ENCODE measurements around the gene TPK1.

The TPK1 gene

GRCh38 chr7:144731661-144732351 is 104.0 kb downstream of the TPK1 start:
- TF ChIP-seq GATA3 (IDR thresholded peaks at IDR 0.05; ENCODE audit: low read depth, low read length) (no peak), GATA2 (IDR thresholded peaks at IDR 0.05; ENCODE audit: low read depth, low read length) (no peak)

GRCh38 chr7:144730224-144730623 is 105.6 kb downstream of the TPK1 start:
- TF ChIP-seq GATA3 (IDR thresholded peaks at IDR 0.05; ENCODE audit: low read depth, low read length) (no peak), GATA2 (IDR thresholded peaks at IDR 0.05; ENCODE audit: low read depth, low read length) (no peak)

DNA sequence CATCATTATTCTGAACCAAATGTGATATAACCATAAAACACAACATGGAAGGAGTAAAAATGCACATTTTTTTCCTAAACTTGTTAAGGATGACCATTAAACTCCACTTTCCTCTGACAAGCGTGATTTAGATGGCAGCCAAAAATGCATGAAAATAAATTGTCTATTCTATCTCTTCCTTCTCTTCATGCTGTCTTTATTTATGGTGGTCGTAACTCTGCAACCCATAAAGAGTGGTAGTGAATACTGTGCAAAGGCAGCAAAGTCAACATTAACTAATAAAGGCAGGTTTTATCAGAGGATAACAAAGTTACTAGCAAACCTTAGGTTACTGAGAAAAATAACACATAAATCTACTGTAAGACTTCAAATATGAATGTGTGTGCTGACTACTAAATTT is 106.6 kb downstream of the TPK1 start:
- TF ChIP-seq GATA2 (IDR thresholded peaks at IDR 0.05; ENCODE audit: low read depth, low read length): no peak
- TF ChIP-seq GATA3 (IDR thresholded peaks at IDR 0.05; ENCODE audit: low read depth, low read length): no peak

DNA sequence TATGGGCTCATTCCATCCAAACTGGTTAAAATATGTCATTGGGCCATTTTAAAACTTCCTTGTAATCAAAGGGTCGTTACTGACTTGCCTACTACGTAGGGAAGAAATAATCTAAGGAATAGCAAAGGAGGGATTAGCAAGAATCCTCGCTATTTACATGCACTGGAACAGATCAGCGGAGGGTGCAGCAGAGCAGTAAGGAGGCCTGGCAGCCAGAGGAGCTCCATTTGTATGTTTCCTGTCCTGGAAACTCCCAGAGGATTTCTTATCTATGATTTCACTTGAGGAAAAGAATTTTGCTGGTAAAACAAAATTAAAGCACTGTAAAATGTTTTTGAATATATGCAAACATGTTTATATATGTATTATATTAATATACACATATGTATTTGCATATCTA is 107.3 kb downstream of the TPK1 start:
- TF ChIP-seq GATA3 (IDR thresholded peaks at IDR 0.05; ENCODE audit: low read depth, low read length): no peak
- TF ChIP-seq GATA2 (IDR thresholded peaks at IDR 0.05; ENCODE audit: low read depth, low read length): no peak

DNA sequence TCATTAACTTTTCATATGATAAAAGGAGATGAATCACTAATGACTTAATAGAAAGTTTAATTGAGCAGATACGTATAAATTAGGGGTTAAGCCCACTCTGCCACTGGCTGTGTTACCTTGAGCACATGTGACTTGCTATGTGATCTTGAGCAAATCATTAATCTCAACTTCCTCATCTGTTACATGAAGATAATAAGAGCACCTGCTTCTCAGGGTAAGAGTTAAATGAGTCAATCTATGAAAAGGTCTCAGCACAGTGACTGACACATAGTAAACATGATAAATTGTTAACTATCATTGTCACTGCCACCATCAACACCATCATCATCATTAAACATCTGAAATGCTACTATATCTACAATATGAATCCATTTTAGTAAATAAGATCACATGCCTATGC is 110.8 kb downstream of the TPK1 start:
- TF ChIP-seq GATA2 (IDR thresholded peaks at IDR 0.05; ENCODE audit: low read depth, low read length) (no peak), GATA3 (IDR thresholded peaks at IDR 0.05; ENCODE audit: low read depth, low read length) (no peak)

GRCh38 chr7:144723301-144723700 is 112.6 kb downstream of the TPK1 start:
- no peak for TF ChIP-seq GATA2 (IDR thresholded peaks at IDR 0.05; ENCODE audit: low read depth, low read length)
- TF ChIP-seq GATA3 (IDR thresholded peaks at IDR 0.05; ENCODE audit: low read depth, low read length): no peak

DNA sequence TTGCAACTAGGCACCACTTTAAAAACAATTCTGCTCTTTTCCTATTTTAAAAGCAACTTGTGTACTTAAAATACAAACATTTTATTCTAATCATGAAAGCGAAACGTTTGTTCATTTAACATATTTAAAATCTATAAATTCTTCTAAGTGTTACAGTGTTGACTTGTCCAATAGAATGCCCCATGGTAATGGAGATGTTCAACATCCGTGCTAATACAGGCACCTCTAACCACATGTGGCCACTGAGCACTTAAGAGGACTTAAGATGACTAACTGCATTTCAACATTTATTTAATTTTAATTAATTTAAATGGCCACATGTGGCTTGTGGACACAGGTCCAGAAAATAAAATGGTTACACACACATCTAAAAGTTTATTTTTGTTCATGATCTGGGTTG is 115.1 kb downstream of the TPK1 start:
- TF ChIP-seq GATA2 (IDR thresholded peaks at IDR 0.05; ENCODE audit: low read depth, low read length): no peak
- TF ChIP-seq GATA3 (IDR thresholded peaks at IDR 0.05; ENCODE audit: low read depth, low read length): no peak

DNA sequence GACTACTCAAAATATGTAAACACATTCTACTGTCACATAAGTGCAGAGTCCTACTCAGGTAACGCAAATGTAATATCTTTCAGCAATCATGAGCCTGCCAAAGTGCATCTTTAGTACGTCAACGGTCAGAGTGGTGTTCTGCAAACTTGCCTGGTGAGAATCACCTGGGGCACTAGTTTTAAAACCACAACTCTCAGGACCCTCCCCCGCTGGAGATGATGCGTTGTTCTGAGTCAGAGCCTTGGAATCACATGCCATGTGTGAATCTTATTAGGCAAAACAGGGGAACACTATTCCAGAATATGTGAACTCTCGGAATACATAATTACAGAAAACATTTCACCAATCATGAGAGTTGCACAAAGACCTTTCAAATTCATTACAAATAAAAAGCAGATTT is 115.7 kb downstream of the TPK1 start:
- TF ChIP-seq GATA3 (IDR thresholded peaks at IDR 0.05; ENCODE audit: low read depth, low read length): no peak
- no peak for TF ChIP-seq GATA2 (IDR thresholded peaks at IDR 0.05; ENCODE audit: low read depth, low read length)

GRCh38 chr7:144717720-144718119 is 118.1 kb downstream of the TPK1 start:
- TF ChIP-seq GATA2 (IDR thresholded peaks at IDR 0.05; ENCODE audit: low read depth, low read length): no peak
- TF ChIP-seq GATA3 (IDR thresholded peaks at IDR 0.05; ENCODE audit: low read depth, low read length): no peak

DNA sequence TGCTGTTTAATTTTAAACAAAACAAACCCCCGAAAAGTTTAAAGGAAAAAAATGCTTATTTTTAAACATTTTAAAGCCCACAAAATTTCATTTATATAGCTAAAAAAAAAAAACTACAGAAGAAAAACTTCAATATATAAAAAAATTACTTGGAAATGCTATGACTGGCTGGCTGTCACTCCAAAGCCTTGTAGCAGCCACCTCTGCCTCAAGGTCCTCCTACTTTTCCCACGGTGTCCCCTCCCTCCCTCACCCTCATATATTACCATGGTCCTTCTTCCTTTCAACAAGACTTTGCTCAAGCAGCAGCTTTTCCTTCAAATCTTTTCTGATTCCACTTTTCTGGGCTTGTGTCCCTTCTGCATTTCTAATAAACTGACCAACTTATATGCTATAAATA is 122.0 kb downstream of the TPK1 start:
- TF ChIP-seq GATA3 (IDR thresholded peaks at IDR 0.05; ENCODE audit: low read depth, low read length) (no peak), GATA2 (IDR thresholded peaks at IDR 0.05; ENCODE audit: low read depth, low read length) (no peak)

DNA sequence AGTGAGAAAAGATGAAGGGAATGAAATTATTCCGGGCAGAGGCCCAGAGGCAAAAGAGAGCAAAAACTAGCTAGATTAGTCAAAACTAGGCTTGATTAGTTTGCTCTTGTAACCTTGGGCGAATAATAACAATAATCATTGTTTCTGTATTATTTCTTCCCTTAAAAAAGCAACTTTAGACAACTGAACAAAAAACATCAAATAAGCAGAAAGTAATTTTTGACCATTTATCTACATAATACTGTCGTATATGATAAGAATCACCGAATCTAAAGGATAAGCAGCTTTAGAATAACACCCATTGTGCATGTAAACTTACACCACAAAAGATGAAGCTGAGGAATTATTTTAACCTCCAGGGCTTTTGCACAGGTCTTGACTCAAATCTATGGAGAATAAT is 125.1 kb downstream of the TPK1 start:
- TF ChIP-seq GATA2 (IDR thresholded peaks at IDR 0.05; ENCODE audit: low read depth, low read length): no peak
- TF ChIP-seq GATA3 (IDR thresholded peaks at IDR 0.05; ENCODE audit: low read depth, low read length): no peak

DNA sequence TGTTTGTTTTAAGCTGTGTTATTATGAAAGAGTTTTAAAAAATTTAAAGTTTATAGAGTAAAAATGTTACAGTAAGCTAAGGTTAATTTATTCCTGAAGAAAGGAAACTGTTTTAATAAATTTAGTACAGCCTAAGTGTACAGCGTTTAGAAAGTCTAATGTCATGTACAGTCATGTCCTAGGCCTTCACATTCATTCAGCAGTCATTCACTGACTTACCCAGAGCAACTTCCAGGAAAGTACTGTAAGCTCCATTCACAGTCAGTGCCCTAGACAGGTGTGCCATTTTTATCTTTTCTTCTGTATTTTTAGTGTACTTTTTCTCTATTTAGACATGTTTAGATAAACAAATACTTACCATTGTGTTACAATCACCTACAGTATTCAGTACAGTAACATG is 126.8 kb downstream of the TPK1 start:
- TF ChIP-seq GATA3 (IDR thresholded peaks at IDR 0.05; ENCODE audit: low read depth, low read length) (no peak), GATA2 (IDR thresholded peaks at IDR 0.05; ENCODE audit: low read depth, low read length) (no peak)

GRCh38 chr7:144691240-144691639 is 144.6 kb downstream of the TPK1 start:
- no peak for TF ChIP-seq GATA2 (IDR thresholded peaks at IDR 0.05; ENCODE audit: low read depth, low read length)
- TF ChIP-seq GATA3 (IDR thresholded peaks at IDR 0.05; ENCODE audit: low read depth, low read length): no peak

- TF ChIP-seq GATA2 (IDR thresholded peaks at IDR 0.05; ENCODE audit: low read depth, low read length) (no peak), GATA3 (IDR thresholded peaks at IDR 0.05; ENCODE audit: low read depth, low read length) (no peak)
Observed at GRCh38 chr7:144682581-144683280, 153.1 kb downstream of the TPK1 start.

DNA sequence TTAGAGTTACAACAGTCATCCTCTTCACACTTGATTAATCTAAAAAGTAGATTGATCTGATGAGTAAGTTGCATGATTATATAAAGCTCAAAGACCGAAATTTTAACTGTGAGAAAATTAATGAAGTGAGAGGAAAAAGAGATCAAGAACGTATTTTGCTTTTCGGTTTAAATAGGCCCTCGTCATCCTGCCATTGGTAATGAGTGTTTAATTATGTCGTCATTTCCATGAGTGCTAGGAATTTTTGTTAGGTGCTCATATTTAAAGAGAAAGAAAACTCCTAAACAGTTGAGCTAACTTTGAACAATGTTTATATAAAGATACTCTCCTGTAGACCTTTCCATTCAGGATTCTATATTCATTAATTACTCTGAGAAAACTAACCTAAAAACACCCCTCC is 159.4 kb downstream of the TPK1 start:
- no peak for TF ChIP-seq GATA3 (IDR thresholded peaks at IDR 0.05; ENCODE audit: low read depth, low read length)
- TF ChIP-seq GATA2 (IDR thresholded peaks at IDR 0.05; ENCODE audit: low read depth, low read length): no peak
